Stimulated activated CD8-positive, alpha-beta memory T cell treated with anti-CD3 and anti-CD28 coated beads, Interleukin-12 subunit alpha, Interleukin-12 subunit beta, amount 100 ng/mL, for 4 hours (primary cell): ENCODE data around the gene NT5DC4.

Source experiments
- DNase-seq: peaks from one replicate; pipeline ENCODE4 v3.0.0-alpha.2; 2020; ENCODE audit warnings: low read depth

The NT5DC4 gene

GRCh38 chr2:112723995-112724394, 3.2 kb downstream of the NT5DC4 start:
- no peak for DNase-seq

GRCh38 chr2:112724591-112725525, 4.0 kb downstream of the NT5DC4 start:
- no peak for DNase-seq

- DNase-seq: no peak
Measured at GRCh38 chr2:112725545-112726457, 5.0 kb downstream of the NT5DC4 start.

GRCh38 chr2:112726487-112727190, 5.8 kb downstream of the NT5DC4 start:
- peak; percentile 71 for DNase-seq

GRCh38 chr2:112727276-112728028, 6.6 kb downstream of the NT5DC4 start:
- DNase-seq: no peak

- no peak for DNase-seq
Measured at GRCh38 chr2:112728029-112728362, 7.2 kb downstream of the NT5DC4 start.

GRCh38 chr2:112728378-112729175, 7.8 kb downstream of the NT5DC4 start:
- DNase-seq: no peak

GRCh38 chr2:112730216-112730615, 9.4 kb downstream of the NT5DC4 start:
- DNase-seq: no peak

GRCh38 chr2:112730791-112731190, 10.0 kb downstream of the NT5DC4 start:
- DNase-seq: no peak

- no peak for DNase-seq
Measured at GRCh38 chr2:112731479-112731878, 10.7 kb downstream of the NT5DC4 start.

- no peak for DNase-seq
Measured at GRCh38 chr2:112733456-112733855, 12.6 kb downstream of the NT5DC4 start.

GRCh38 chr2:112733871-112734270, 13.1 kb downstream of the NT5DC4 start:
- DNase-seq: no peak

- DNase-seq: no peak
Measured at GRCh38 chr2:112737542-112738232, 16.9 kb downstream of the NT5DC4 start.

GRCh38 chr2:112740527-112740926, 19.7 kb downstream of the NT5DC4 start:
- DNase-seq: no peak

GRCh38 chr2:112749755-112750559, 29.1 kb downstream of the NT5DC4 start:
- peak; percentile 59 for DNase-seq

GRCh38 chr2:112750560-112750843, 29.7 kb downstream of the NT5DC4 start:
- no peak for DNase-seq

- no peak for DNase-seq
Measured at GRCh38 chr2:112751451-112752197, 30.8 kb downstream of the NT5DC4 start.

GRCh38 chr2:112752667-112753066, 31.8 kb downstream of the NT5DC4 start:
- DNase-seq: no peak

GRCh38 chr2:112754564-112754963, 33.7 kb downstream of the NT5DC4 start:
- no peak for DNase-seq
